HG02852 (cell line): ENCODE data around the gene KRT7.
"Not testable (repeated sequence)": the region's sequence is repeated elsewhere in the genome, so short reads cannot be mapped to it uniquely, and the experiment has no call there.

Source experiments
- ATAC-seq: cut with Tn5 transposase; IDR thresholded peaks from one replicate; pipeline ENCODE4 v1.9.1; 2021; ENCODE audit warnings: mild to moderate bottlenecking, moderate library complexity; ENCODE audit not compliant: unreplicated experiment

The KRT7 gene

DNA sequence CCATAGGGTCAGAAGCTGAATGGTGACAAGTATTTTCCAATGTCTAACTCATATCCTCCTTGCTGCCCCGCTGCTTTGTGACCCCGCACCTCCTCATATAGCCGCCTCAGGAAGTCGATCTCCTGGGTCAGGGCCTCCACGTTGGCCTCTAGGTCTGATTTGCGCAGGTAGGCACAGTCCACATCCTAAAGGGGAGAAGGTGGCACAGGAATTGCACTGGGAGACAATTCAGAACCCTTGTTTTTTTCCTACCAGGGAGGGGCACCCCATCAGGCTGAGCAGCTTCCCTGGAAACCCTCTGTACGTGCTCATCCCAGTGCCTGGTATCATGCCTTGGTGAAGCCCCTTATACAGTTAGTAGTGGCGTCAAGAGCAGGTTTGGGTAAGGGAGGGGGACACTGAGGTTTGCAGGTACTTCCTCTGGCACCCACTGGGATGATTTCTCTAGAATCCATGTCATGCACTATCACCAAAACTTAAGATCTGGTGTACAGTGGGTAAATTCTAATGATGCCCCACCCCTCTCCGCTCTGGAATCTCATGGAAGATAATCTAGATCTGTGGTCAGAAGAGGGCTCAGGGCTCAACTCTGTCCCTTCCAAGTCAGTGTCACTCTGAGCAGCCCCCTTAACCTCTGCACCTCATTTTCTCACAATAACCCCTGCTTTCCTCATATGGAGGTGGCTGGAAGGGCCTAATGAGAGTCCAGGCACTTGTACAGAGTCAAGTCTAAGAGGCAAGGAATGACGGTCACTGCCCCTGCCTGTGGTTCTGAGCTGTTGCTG, 21.3 kb downstream of the KRT7 start:
- ATAC-seq, result no peak

DNA sequence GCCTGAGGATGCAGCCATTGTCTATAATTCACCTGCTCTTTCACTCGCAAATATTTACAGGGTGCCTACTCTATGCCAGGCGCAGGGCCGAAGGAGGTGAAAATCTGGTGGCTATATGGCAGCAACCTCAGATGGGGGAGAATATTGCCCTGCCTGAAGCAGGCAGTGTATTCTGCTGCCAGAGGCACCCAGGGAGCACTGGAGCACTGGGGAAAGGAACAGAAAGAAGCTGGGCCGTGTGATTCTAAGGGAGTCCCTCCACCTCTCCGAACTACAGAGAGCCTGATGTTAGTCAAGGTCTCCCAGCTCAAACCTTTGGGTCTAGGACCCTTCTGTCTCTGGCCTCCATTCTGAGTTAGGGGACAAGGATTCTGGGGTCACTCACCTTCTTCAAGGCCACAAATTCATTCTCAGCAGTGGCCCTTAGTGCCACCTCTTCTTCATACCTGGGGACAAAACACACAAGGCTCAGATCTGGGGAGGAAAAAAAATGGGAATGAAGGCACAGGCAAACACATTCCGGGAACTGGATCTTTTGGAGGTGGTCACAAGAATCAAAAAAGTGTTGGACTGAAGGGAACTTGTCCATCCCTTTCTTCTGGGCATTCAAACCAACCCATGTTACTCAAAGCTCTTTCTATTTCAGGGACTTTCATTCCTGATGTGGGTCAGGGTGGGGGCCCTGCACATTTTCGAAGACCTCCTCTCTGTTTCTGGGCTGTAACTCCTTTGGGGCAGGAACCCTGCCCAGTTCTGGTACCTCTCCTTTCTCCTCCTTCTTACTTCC, 22.1 kb downstream of the KRT7 start:
- no peak for ATAC-seq

DNA sequence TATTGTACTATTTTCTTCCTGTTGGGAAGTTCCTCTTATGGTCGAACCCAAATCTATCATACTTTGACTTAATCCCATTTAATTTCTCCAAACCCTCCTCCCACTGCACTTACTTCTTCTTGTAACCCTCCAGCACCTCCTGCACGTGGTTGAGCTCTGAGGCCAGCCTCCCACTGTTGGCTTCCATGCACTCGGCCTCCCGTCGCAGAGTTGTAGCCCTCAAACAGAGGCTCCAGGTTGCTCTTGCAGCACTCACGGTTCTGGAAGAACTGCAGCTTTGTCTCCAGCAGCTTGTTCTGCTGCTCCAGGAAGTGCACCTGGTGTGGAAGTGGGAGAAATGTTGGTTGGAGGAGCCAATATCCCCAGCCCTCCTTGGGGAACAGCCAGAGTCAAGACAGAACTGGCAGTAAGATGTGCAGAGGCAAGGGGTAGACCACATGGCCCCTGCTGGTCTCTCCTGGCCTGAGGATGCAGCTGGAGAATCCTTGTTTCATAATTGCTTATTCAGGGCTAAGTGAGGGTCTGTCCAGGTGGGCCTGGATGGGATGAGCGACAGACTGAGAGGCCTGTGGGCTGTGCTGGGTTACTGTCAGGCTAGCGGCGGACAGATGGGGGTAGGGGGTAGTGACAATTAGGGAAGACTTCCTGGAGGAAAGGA, 23.0 kb downstream of the KRT7 start:
- ATAC-seq, result no peak

DNA sequence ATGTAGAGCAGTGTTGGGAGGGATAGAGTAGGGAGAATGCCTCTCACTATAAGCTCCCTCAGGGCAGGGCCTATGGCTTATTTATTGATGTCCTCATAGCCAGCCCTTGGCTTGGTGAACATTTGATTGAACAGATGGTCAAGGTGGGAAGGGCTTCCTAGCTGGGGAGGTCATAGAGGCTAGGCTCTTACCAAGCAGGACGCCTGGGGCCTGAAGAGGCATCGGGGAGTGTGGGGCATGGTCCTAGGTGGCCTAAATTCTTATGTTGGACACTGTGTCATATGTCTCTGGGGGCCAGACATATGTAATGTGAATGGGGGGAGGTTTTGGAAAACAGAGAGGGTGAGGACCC, 23.5 kb downstream of the KRT7 start:
- ATAC-seq, result no peak

DNA sequence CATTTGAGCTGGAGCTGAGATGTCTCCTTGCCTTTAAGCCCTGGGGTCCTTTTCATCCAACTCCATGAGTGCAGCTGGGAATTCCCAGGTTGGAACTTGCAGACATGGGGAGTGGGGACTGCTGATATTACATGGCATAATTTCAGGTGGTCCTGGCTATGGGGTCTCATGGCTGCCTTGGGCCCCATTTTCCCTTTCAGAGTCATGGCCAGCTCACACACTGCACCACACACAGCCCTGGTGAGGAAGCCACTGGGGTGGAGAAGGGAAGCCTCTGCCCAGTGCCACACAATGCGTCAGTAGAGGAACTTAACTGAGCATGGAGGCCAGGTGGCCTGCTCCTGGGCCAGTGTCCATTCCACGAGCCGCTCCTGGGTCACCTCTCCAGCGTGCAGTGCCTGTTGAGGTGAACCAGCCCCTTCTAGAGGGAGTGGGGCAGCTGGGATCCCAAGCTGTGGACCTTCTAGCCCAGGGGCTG, 24.1 kb downstream of the KRT7 start:
- ATAC-seq, result no peak

DNA sequence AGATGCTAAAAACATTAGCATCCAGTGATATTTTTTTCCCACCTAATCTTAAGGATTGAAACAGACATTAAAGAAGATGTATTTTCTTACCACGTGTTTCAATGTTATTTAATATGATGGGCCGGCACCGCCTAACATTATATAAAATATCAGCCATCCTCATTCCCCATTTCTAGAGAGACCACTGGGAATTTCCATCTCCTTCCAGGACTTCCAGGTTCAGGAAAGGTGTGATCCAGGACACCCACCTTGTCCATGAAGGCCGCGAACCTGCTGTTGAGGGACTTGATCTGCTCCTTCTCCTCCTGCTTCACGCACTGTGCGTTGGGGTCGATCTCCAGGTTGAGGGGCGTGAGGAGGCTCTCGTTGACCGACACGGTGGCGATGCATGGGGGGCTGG, 24.9 kb downstream of the KRT7 start:
- ATAC-seq, result not testable (repeated sequence)

DNA sequence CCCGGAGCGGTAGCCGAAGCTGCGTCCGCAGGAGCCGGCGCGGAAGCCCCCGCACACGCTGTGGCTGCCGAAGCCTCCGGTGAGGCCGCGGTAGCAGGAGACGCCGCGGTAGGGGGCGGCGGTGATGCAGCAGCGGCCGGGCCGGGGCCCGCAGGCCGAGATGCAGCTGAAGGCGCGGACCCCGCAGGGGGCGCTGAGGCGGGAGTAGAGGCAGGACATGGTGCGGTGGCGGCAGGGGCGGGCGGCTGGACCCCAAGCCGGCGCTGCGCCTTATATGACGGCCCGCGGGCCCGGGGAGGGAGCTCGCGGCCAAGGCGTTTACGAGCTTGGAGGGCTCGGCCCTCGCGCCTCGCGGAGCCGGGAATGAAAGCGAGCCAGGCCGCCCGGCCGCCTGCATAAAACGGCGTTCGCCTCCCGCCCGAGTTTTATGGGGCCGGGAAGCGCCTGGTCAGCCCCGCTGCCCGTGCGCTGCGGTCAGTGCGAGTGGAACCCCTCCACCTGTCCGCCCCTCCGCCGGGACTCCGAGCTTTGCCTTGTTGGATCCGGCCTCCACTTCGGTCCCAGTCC, 25.4 kb downstream of the KRT7 start:
- no peak for ATAC-seq

DNA sequence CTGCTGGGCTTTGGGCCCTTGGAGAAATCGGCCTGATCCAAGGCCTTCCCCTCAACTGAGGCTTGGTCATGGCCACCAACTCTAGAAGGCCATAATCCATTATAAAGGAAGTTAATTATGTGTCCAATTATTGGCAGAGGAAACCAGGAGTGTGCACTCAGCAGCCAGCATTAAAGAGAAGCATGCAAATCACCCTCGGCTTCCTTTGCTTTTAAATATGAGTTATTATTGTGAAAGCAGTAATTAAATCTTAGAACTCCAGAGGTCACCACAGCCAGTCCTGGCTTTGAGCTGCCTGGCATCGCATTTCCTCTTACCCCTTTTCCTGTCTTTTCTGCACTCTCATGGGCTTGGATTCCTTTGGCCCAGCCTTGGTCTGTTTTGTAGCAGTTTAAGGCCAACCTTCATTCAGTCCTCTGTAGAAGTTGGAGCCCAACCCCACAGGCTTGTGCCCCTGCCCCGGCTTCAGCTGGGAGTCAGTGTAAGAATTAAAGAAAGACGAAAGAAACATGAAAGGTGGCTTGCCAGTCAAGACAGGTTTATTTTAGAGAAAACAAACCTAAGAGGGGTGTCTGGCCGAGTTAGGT, 26.7 kb downstream of the KRT7 start:
- ATAC-seq, result no peak

DNA sequence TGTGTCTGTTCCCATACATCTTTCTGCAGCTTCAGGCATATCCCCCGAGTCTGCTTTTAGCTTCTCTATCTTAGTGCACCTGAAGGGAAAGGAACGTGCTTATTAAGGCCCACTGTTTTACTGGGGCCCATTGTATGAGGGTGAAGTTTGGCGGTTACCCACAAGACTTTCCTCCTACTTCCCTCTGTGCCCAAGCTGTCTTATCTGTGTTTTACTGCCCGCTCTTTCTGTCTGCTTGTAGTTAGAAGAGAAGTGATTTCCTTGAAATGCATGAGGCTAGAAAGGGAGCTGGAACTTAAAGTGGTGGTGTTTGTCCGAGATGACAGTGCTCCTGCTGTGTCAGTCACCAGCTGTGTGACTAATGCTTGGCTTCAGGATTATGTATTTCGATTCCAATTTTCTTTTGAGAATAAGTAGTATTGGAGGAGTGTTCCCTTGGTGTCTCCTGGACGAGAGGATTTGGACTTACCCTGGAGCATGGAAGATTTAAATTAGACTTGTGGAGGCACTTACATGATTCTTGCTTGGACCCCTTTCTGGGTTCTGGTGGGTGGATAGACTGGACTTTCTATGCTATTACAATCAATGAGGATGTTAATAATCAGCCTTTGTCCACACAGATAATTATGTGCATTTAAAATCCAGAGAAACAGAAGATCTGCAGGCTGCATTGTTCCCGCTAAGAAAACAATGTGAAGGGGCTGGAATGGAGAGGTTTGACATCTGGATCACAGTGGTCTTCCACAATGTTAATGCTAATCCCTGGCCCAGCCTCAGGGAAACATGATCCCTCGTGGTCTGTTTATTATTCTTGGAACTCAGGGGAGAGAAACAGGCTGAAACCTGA, 27.5 kb downstream of the KRT7 start:
- ATAC-seq, result no peak

DNA sequence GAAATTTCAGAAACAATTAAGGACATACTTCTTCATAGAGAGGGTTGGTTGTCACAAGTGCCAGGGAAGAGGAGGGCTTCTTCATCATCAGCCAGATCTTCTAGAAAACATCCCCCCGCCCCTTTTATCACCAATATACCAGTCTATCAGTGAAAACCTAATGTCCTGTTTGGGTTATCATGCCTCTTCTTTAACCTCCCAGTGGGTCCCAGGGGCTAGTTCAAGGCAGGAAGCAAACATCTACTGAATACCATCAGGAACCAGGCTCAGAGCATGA, 28.1 kb downstream of the KRT7 start:
- no peak for ATAC-seq

DNA sequence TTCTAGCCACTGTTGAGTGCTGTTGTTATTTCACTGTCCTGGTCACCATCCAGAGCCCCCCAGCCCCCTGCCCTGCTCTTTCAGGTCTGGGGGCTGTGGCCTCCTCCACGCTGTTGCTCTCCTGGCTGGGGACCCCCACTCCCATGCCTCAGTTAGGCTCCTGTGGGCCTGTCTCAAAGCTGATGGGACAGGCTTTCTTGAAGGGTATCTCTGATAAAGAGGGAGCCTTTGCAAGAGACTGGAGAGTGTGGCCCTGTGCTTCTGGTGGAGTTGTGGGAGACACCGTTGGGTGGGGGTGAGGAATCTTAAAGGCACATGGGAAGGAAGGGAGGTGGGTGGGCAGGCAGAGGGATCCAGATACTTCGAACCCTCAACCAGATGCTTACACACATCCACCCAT, 29.2 kb downstream of the KRT7 start:
- no peak for ATAC-seq

DNA sequence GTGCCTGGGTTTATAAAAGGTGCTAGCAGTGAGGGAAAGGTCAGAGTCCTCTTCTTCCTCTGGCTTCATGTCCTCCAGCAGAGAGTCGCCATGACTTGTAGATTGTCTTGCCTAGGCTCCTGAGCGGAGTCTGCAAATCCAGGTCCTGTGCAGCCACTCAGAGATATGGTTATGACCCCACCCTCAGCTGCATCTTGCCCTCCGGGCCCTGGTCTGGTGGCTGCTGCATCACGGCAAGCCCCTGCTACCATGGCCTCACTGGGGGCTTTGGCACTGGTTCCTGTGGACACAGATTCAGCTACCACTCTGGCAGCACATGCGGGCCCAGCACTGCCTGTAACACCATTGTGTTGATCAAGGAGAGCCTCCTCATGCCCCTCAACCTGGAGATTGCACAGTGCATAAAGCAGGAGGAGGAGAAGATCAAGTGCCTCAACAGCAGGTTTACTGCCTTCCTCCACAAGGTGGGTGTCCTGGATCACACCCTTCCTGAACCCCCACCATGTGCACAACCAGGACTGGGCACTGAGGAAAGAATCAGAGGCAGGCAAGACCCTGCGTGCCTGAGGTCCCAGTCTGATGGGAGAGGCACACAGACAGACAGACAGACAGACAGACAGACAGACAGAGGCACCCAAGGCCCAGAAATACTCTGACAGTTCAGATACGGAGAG, 30.9 kb downstream of the KRT7 start:
- no peak for ATAC-seq

DNA sequence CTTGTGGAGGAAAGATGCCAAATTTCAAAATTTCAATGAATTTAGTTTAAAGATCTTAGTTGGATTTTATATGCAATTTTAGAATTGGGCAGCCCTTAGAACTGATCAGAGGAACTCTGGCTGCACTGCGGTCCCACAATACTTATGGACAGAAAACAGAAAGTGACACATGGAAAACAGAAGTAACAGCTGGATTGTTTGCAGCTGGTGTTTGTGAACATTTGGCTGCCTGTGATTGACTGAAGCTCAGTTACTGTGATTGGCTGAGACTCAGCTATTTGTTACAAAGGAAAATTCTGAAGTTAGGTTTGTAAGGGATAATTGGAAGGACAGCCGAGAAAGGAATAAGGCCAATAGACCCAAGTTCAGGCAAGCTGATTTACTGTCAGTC, 31.4 kb downstream of the KRT7 start:
- no peak for ATAC-seq

DNA sequence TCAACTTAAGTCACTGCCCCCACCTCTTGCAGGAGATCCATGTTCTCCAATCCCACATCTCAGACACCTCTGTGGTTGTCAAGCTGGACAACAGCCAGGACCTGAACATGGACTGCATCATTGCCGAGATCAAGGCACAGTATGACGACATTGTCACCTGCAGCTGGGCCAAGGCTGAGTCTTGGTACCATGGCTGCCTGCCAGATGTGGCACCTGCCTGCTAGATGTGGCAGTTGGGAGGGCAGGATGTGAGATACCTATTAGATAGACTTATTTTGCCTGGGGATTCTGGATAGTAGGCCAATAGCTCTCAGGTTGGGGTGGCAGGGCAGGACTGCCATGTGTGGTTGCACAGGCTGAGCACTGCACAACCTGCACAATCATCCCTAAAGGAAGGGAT, 33.5 kb downstream of the KRT7 start:
- no peak for ATAC-seq

DNA sequence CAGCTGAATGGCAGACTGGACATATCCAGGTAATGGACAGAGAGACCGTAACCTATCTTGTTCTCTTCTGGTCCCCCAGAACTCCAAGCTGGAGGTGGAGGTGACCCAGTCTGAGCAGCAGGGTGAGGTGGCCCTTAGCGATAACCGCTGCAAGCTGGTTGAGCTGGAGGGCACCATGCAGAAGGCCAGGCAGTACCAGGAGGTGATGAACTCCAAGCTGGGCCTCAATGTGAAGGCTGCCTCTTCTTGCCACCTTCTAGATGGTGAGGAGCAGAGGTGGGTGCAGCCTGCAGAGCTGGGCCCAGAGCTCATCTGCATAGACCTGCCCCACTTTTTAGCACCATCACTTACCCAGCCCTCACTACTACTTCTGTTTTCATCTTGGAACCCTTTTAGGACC, 34.2 kb downstream of the KRT7 start:
- ATAC-seq, result no peak

DNA sequence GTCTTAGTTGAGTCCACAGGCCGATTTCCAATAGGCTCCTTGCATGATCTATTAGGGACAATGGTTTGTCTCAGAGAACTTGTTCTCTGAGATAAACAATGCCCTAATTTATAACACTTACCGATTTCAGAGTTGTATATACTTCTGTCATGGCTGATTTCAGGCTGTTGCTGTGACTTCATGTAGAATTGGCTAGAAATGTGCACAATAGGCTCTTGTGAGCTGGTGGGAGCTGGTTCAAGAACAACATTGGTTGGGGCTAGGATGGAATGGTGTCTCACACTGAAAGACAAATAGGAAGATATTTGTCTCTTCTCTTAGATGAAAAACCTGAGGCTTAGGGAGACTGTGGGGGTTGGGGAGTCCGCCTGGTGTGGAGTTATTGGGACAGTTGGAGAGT, 34.7 kb downstream of the KRT7 start:
- no peak for ATAC-seq

DNA sequence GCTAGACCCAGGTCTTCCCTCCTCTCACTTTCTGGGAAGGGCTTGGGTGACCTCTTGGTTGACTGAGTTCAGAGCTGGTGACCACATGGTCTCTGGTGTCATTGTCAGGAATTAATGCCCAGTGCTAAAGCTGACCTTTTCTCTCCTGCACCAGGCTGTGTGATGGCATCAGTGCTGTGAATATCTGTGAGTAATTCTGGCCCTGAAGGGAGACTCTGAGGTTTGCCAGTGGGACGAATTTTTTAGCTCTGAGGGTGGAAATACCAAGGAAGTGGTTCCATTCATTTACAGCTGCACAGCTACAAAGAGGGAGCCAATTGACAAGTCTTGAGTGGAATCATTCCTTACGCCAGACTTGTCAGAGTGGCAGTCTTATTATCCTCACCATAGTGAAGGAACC, 35.2 kb downstream of the KRT7 start:
- no peak for ATAC-seq

DNA sequence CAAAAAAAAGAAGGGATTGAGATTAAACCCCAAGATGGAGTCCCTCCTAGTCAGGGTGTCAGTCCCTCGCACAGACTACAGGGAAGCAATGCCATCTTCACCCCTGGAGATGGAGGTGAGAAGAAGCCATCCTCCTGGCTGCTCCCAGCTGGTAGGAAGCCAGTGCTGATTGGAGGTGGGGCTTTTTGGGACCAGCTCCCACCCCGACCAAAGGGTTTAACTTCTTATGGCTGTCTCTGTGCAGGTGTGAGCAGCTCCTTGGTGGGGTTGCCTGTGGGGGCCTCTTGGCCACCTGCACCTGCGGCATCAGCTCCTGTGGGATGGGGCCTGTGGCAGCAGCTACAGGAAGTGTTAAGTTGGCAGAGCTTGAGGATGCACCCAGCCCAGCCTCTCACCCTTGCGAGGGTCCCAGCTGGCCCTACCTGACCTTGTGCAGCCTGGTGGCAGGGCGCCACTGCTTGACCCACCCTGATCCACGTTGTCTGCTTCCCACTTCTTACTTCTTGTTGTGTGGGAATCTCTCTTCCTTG, 37.6 kb downstream of the KRT7 start:
- ATAC-seq, result no peak

DNA sequence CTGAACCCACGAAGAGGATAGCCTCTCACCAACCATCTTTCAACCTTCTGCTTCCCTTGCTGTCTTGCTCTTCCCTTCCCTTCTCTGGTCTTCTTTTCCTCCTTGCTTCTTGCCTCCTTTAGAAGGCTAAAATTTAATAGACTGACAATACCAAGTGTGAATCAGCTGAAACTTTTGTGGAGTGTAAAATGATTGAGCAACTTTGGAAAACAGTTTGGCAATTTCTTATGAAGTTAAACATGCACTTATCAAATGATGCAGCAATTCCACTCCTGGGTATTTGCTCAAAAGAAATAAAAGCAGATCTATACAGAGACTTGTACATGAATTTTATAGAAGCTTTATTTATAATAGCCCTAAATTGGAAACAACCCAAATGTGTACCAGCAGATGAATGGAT, 38.1 kb downstream of the KRT7 start:
- no peak for ATAC-seq
